Activated naive CD4-positive, alpha-beta T cell treated with Interleukin-2 at 50 U/mL for 16 hours (primary cell): ENCODE measurements around the gene S100A4.
"Not testable (repeated sequence)": the region's sequence is repeated elsewhere in the genome, so short reads cannot be mapped to it uniquely, and the experiment has no call there.

ENCODE experiments used
- DNase-seq: peaks from one replicate; pipeline ENCODE4 v3.0.0-alpha.2; 2020

The S100A4 gene

GRCh38 chr1:153545067-153546055 is at the start of gene S100A4:
TSS of gene S100A4 (minus strand) at chr1:153545806. CDS start at chr1:153544794, 1,012 bp downstream.
- peak; percentile 96 for DNase-seq

- no peak for DNase-seq
Observed at GRCh38 chr1:153592748-153593147, 47.1 kb upstream of the S100A4 start.

GRCh38 chr1:153588482-153588881 is 42.9 kb upstream of the S100A4 start:
- DNase-seq, result no peak

- DNase-seq, result not testable (repeated sequence)
Observed at GRCh38 chr1:153588033-153588432, 42.4 kb upstream of the S100A4 start.

- no peak for DNase-seq
Observed at GRCh38 chr1:153587314-153587713, 41.7 kb upstream of the S100A4 start.

GRCh38 chr1:153586347-153586746 is 40.7 kb upstream of the S100A4 start:
- no peak for DNase-seq

GRCh38 chr1:153585006-153585405 is 39.4 kb upstream of the S100A4 start:
- no peak for DNase-seq

GRCh38 chr1:153583976-153584375 is 38.4 kb upstream of the S100A4 start:
- no peak for DNase-seq

- not testable (repeated sequence) for DNase-seq
Observed at GRCh38 chr1:153583514-153583913, 37.9 kb upstream of the S100A4 start.

GRCh38 chr1:153582836-153583235 is 37.2 kb upstream of the S100A4 start:
- DNase-seq, result not testable (repeated sequence)

GRCh38 chr1:153578936-153579335 is 33.3 kb upstream of the S100A4 start:
- DNase-seq, result no peak

GRCh38 chr1:153578490-153578889 is 32.9 kb upstream of the S100A4 start:
- DNase-seq, result no peak

- DNase-seq, result no peak
Observed at GRCh38 chr1:153577624-153578051, 32.0 kb upstream of the S100A4 start.

GRCh38 chr1:153577138-153577537 is 31.5 kb upstream of the S100A4 start:
- DNase-seq, result no peak

- not testable (repeated sequence) for DNase-seq
Observed at GRCh38 chr1:153575497-153575896, 29.9 kb upstream of the S100A4 start.

GRCh38 chr1:153575081-153575491 is 29.5 kb upstream of the S100A4 start:
- DNase-seq, result not testable (repeated sequence)

GRCh38 chr1:153573351-153573750 is 27.7 kb upstream of the S100A4 start:
- DNase-seq, result no peak

- DNase-seq, result peak; percentile 59
Observed at GRCh38 chr1:153572569-153573015, 27.0 kb upstream of the S100A4 start.

GRCh38 chr1:153571706-153572105 is 26.1 kb upstream of the S100A4 start:
- DNase-seq, result no peak

- no peak for DNase-seq
Observed at GRCh38 chr1:153570874-153571273, 25.3 kb upstream of the S100A4 start.

GRCh38 chr1:153569465-153569864 is 23.9 kb upstream of the S100A4 start:
- DNase-seq, result no peak

- DNase-seq, result peak; percentile 82
Observed at GRCh38 chr1:153568367-153569099, 22.9 kb upstream of the S100A4 start.

GRCh38 chr1:153567621-153568366 is 22.2 kb upstream of the S100A4 start:
- peak; percentile 64 for DNase-seq
